HFFc6 (cell line): ENCODE results near the gene MRPL2. TPM values are rescaled to one million over a fixed set of nuclear protein-coding genes. Genes with fewer than 3 reads are reported as not detected.
A peak's percentile ranks its signal among the peaks of the same experiment; 100 is the strongest.

Source experiments
- DNase-seq: peaks from one replicate; pipeline ENCODE4 v3.0.0-alpha.2; 2018
- H3K27ac Mint-ChIP-seq: 2 replicates; pipeline ENCODE4 v1.8.0; 2020; ENCODE audit warnings: mild to moderate bottlenecking, mixed read lengths
- H3K27me3 Mint-ChIP-seq: 2 replicates; pipeline ENCODE4 v1.8.0; 2021; ENCODE audit warnings: mild to moderate bottlenecking, moderate library complexity, mixed read lengths; ENCODE audit not compliant: insufficient read depth
- H3K36me3 Mint-ChIP-seq: 2 replicates; pipeline ENCODE4 v1.8.0; 2021; ENCODE audit warnings: low read depth, mixed read lengths
- H3K4me1 Mint-ChIP-seq: 2 replicates; pipeline ENCODE4 v1.8.0; 2020; ENCODE audit warnings: low read depth, mixed read lengths
- H3K4me3 Mint-ChIP-seq: 2 replicates; pipeline ENCODE4 v1.8.0; 2020; ENCODE audit warnings: mild to moderate bottlenecking, moderate library complexity, mixed read lengths
- H3K9me3 Mint-ChIP-seq: 2 replicates; pipeline ENCODE4 v1.8.0; 2020; ENCODE audit warnings: mild to moderate bottlenecking, mixed read lengths
- total RNA-seq, 6 experiments: library from RNA; stranded (reverse); fragmentation: NEBNext Ultra II Directional; extraction: Animal tissue kit (Norgen Biotek cat#: 25700); gene quantifications; 2 replicates in 1 of 6; 3 replicates in 5 of 6; pipeline ENCODE4 v1.2.3, GENCODE V29; 2021
- TF ChIP-seq, protein P1 (sequence below): fragments of 200-600 bp; sonication (generic); IDR thresholded peaks from 2 replicates; pipeline ENCODE4 v1.5.0; 2021; ENCODE audit warnings: antibody characterized with exemption, mild to moderate bottlenecking

MRPL2 gene
- total RNA-seq, 6 experiments from 2014 or later = 52.6 to 62.9 (median 58.7) TPM

DNA sequence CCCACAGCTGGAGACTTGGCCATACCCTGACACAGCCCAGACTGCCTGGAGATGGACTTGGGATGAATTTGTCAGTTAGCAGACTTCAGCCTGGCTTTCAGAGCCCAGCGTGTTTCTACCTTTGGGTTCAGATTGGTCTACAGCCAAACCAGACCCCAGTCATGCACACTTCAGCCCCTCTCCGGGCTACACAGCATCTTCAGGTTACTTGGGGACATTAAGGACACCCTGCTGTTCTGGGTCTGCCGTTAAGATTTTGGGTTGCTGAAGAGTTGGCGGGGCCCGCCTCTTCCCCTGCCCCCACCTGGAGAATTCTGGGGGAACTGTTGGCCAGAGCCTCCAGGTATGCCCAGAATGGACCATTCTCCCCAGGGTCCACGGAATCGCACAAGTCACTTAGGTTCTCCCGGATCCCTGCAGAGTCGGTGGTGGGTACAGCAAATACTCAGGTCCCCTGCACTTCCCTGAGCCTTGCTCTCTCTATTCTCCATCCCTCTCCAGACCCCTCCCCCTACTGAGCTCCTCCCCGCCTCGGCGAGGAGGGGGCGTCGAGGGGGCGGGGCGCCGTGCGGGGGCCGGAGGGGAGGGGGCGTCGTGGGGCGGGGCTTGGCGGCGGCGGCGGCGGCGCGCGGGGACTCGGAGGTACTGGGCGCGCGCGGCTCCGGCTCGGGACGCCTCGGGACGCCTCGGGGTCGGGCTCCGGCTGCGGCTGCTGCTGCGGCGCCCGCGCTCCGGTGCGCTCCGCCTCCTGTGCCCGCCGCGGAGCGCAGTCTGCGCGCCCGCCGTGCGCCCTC, 16.6 kb upstream of the MRPL2 start, which contains the start of gene PTK7:
Gene PTK7, plus strand, starts transcription at position 645 of the 794 bp plus-strand sequence. CDS start 175 bp downstream, outside the sequence.
- Mint-ChIP-seq H3K4me1 (peaks cover 31% of the 10 kb centered on the region), H3K9me3 (no peaks in the 10 kb centered on the region), H3K36me3 (no peaks in the 10 kb centered on the region; the same call in 1 of the 2 replicates), H3K27me3 (peaks cover 1% of the 10 kb centered on the region; the same call in 1 of the 2 replicates), H3K27ac (peak within 1 kb of the TSS; percentile 67), H3K4me3 (peak within 1 kb of the TSS; percentile 89)
- no peak for DNase-seq
- TF ChIP-seq, protein P1, sequence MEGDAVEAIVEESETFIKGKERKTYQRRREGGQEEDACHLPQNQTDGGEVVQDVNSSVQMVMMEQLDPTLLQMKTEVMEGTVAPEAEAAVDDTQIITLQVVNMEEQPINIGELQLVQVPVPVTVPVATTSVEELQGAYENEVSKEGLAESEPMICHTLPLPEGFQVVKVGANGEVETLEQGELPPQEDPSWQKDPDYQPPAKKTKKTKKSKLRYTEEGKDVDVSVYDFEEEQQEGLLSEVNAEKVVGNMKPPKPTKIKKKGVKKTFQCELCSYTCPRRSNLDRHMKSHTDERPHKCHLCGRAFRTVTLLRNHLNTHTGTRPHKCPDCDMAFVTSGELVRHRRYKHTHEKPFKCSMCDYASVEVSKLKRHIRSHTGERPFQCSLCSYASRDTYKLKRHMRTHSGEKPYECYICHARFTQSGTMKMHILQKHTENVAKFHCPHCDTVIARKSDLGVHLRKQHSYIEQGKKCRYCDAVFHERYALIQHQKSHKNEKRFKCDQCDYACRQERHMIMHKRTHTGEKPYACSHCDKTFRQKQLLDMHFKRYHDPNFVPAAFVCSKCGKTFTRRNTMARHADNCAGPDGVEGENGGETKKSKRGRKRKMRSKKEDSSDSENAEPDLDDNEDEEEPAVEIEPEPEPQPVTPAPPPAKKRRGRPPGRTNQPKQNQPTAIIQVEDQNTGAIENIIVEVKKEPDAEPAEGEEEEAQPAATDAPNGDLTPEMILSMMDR = no peak

DNA sequence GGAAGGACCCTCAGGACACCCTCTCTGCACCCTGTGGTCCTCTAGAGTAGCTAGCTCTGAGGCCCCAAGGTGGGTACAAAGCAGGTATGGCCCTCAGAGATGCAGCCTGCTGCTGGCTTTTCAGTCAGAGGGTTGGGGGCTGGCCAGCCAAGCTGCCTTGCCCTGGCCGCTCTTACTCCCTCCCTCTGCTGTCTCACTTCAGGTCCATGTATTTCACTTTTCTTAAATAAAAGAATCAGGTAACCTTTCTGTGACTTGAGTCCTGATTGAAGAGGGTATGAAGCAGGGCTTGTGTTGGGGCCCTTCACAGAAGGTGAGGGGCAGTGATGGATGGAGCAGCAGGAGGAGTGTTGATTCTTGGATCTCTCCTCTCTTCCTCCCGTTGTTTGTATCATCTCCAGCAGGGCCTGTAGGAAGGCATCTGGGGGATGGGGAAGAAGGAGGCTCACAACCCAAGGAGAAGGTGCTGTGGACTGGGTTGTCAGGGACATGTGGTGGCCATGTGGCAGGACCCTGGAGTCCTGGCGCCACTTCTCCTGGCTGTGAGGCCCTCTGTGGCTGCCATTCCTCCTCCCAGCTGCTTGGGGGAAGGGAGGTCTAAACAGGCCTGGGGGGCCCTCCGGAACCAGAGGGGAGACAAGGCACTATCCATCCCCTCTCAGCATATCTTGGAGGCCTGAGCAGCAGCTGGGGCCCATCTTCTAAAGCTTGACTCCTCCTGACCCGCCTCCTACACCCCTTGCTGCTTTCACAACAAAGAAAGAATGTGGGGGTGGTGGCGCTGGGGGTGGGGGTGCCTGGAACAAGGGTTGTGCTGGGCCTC, 15.8 kb upstream of the MRPL2 start:
- H3K4me1 Mint-ChIP-seq = peaks cover 36% of the 10 kb centered on the region
- peak overlapping the region; percentile 53 for H3K27ac Mint-ChIP-seq
- no peaks in the 10 kb centered on the region for H3K9me3 Mint-ChIP-seq
- H3K27me3 Mint-ChIP-seq = peaks cover 1% of the 10 kb centered on the region; the same call in 1 of the 2 replicates
- TF ChIP-seq, protein P1 = no peak
- no peak for DNase-seq
- no peaks in the 10 kb centered on the region for H3K36me3 Mint-ChIP-seq
- peak overlapping the region; percentile 83 for H3K4me3 Mint-ChIP-seq

DNA sequence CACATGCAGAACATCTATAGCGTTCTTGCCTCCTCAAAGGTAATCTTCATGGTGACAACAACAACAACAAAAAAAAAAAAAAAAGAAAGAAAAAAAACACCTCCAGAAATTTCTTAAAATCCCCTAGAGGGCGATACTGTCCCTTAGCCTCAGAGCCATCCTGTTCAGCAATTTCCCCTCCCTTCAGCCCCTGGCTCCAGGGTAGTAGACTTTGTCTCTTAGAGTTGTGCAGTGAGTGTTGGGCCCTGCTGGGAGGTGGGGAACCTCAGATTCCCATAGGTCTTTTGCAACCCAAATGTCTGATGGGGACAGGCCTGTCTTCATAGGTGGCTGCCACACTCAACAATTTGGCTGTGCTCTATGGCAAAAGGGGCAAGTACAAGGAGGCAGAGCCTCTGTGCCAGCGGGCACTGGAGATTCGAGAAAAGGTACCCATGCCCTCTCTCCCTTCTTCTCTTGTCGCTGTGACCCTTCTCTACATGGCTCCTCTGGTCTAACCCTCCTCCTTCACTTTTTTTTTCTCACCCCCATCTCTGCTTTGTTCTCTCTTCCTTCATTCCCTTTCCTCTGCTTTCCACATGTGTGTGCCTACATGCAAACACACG, 10.9 kb upstream of the MRPL2 start:
- H3K4me1 Mint-ChIP-seq = peaks cover 12% of the 10 kb centered on the region
- DNase-seq = no peak
- no peak overlapping the region for H3K27ac Mint-ChIP-seq
- no peaks in the 10 kb centered on the region for H3K36me3 Mint-ChIP-seq
- H3K4me3 Mint-ChIP-seq = no peak overlapping the region
- TF ChIP-seq, protein P1 = peak; percentile 88
- no peaks in the 10 kb centered on the region for H3K27me3 Mint-ChIP-seq
- no peaks in the 10 kb centered on the region for H3K9me3 Mint-ChIP-seq

DNA sequence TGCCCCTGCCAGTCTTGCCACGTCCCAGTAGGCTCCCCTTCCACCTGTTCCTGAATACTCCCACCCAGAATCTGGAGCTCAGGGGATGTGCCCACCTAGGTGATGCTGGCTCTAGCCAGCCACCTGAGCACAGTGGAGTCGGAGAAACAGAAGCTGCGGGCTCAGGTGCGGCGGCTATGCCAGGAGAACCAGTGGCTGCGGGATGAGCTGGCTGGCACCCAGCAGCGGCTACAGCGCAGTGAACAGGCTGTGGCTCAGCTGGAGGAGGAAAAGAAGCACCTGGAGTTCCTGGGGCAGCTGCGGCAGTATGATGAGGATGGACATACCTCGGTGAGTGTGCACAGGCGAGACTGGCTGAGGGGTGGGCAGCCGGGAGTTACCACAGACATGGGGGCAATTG, 3.6 kb upstream of the MRPL2 start:
- Mint-ChIP-seq H3K27ac (no peak overlapping the region), H3K4me3 (no peak overlapping the region), H3K4me1 (peaks cover 39% of the 10 kb centered on the region), H3K9me3 (no peaks in the 10 kb centered on the region), H3K27me3 (peaks cover 2% of the 10 kb centered on the region; the same call in 1 of the 2 replicates), H3K36me3 (peaks cover 8% of the 10 kb centered on the region)
- no peak for DNase-seq
- TF ChIP-seq, protein P1 = no peak

GRCh38 chr6:43061861-43062260, 2.6 kb upstream of the MRPL2 start:
- H3K36me3 Mint-ChIP-seq = peaks cover 12% of the 10 kb centered on the region
- no peak overlapping the region for H3K4me3 Mint-ChIP-seq
- TF ChIP-seq, protein P1 = no peak
- peaks cover 41% of the 10 kb centered on the region for H3K4me1 Mint-ChIP-seq
- H3K9me3 Mint-ChIP-seq = no peaks in the 10 kb centered on the region
- DNase-seq = peak; percentile 40
- H3K27me3 Mint-ChIP-seq = peaks cover 2% of the 10 kb centered on the region; the same call in 1 of the 2 replicates
- peak overlapping the region; percentile 61 for H3K27ac Mint-ChIP-seq
